GM23248 (cell line): ENCODE results near the gene ZNF76.

Source experiments
- EZH2 ChIP-seq: fragments of 200-600 bp; sonication (generic); IDR thresholded peaks from 2 replicates; pipeline ENCODE4 v1.6.1; 2018; ENCODE audit warnings: antibody characterized with exemption, mild to moderate bottlenecking; ENCODE audit not compliant: insufficient read depth, poor library complexity, severe bottlenecking
- EZH2phosphoT487 ChIP-seq: fragments of 200-600 bp; sonication (generic); IDR thresholded peaks from 2 replicates; pipeline ENCODE4 v1.6.1; 2018; ENCODE audit warnings: antibody characterized with exemption, moderate library complexity, mild to moderate bottlenecking, low read depth; ENCODE audit not compliant: insufficient read depth

DNA sequence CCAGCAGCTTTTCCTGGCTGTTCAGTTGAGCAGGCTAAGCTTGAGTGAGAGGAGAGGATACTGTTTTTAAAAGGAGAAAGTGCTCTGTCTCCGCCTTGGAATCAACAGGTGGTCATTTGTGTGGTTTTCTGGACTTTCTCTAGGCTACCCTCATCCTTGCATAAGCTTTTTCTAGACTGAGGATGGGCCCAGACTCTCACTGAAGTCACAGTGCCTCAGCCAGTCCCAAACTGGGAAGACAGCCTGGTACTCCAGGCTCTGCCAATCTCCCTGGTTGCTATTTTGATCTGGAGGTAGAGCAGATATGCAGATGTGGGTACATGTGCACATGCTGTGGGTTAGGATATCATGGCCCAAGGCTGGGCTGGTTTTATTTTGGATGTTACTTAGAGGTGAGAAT lies 38.8 kb upstream of the ZNF76 start:
- TF ChIP-seq EZH2phosphoT487 (no peak), EZH2 (no peak)
